Mesendoderm (in vitro differentiated cells): Measurements from ENCODE around the gene CALN1.
A peak's percentile ranks its signal among the peaks of the same experiment; 100 is the strongest.

Source experiments
- DNase-seq: peaks from one replicate; pipeline ENCODE4 v3.0.0; 2013
- H2AK5ac ChIP-seq: 2 replicates; pipeline ENCODE4 v1.6.1; 2013; ENCODE audit warnings: low read length, inconsistent platforms
- H2BK120ac ChIP-seq: 2 replicates; pipeline ENCODE4 v1.6.1; 2013; ENCODE audit warnings: low read depth, mild to moderate bottlenecking, low read length, moderate library complexity, mixed read lengths
- H2BK15ac ChIP-seq: replicated peaks from 2 replicates; pipeline ENCODE4 v1.6.1; 2013; ENCODE audit warnings: low read depth, mild to moderate bottlenecking, moderate library complexity
- H2BK5ac ChIP-seq: 2 replicates; pipeline ENCODE4 v1.6.1; 2013; ENCODE audit warnings: low read length, inconsistent platforms
- H3K18ac ChIP-seq: 2 replicates; pipeline ENCODE4 v1.6.1; 2013; ENCODE audit warnings: mild to moderate bottlenecking, low read length, mixed read lengths
- H3K23ac ChIP-seq: one replicate; pipeline ENCODE4 v1.6.1; 2013; ENCODE audit warnings: low read length
- H3K27ac ChIP-seq: 2 replicates; pipeline ENCODE4 v1.5.1; 2013; ENCODE audit warnings: low read depth, mild to moderate bottlenecking, inconsistent platforms, low read length, moderate library complexity
- H3K27me3 ChIP-seq: 2 replicates; pipeline ENCODE4 v1.6.1; 2013; ENCODE audit warnings: low read length, control low read depth, mild to moderate bottlenecking, inconsistent platforms; ENCODE audit not compliant: insufficient read depth, poor library complexity
- H3K36me3 ChIP-seq: 2 replicates; pipeline ENCODE4 v1.6.1; 2013; ENCODE audit warnings: low read length, inconsistent platforms; ENCODE audit not compliant: control insufficient read depth, insufficient read depth
- H3K4ac ChIP-seq: one replicate; pipeline ENCODE4 v1.6.1; 2013; ENCODE audit warnings: low read depth, mild to moderate bottlenecking, low read length, moderate library complexity
- H3K4me1 ChIP-seq: 2 replicates; pipeline ENCODE4 v1.6.1; 2013; ENCODE audit warnings: low read depth, low read length, inconsistent platforms; ENCODE audit not compliant: control insufficient read depth
- H3K4me2 ChIP-seq: 2 replicates; pipeline ENCODE4 v1.6.1; 2013; ENCODE audit warnings: low read length
- H3K4me3 ChIP-seq: 2 replicates; pipeline ENCODE4 v1.5.1; 2013; ENCODE audit warnings: mild to moderate bottlenecking, low read length
- H3K56ac ChIP-seq: one replicate; pipeline ENCODE4 v1.6.1; 2013; ENCODE audit warnings: low read length
- H3K79me1 ChIP-seq: 2 replicates; pipeline ENCODE4 v1.6.1; 2013; ENCODE audit warnings: low read length, inconsistent platforms
- H3K79me2 ChIP-seq: 2 replicates; pipeline ENCODE4 v1.6.1; 2013; ENCODE audit warnings: mild to moderate bottlenecking, low read length; ENCODE audit not compliant: control insufficient read depth, insufficient read depth
- H3K9ac ChIP-seq: 2 replicates; pipeline ENCODE4 v1.6.1; 2013; ENCODE audit warnings: low read length, inconsistent platforms
- H4K5ac ChIP-seq: one replicate; pipeline ENCODE4 v1.6.1; 2013; ENCODE audit warnings: low read length
- H4K8ac ChIP-seq: one replicate; pipeline ENCODE4 v1.6.1; 2013; ENCODE audit warnings: low read depth, mild to moderate bottlenecking, control low read depth, low read length, moderate library complexity
- WGBS: extraction: QIAGEN DNeasy Blood & Tissue Kit; methylation state at CpG from one replicate; pipeline ENCODE4 v1.1.7; 2013; ENCODE audit warnings: low lambda C conversion rate, missing lambda C conversion rate; ENCODE audit not compliant: insufficient coverage; ENCODE audit errors: extremely low coverage; 5-methylcytosine and 5-hydroxymethylcytosine counted together

Gene CALN1

DNA sequence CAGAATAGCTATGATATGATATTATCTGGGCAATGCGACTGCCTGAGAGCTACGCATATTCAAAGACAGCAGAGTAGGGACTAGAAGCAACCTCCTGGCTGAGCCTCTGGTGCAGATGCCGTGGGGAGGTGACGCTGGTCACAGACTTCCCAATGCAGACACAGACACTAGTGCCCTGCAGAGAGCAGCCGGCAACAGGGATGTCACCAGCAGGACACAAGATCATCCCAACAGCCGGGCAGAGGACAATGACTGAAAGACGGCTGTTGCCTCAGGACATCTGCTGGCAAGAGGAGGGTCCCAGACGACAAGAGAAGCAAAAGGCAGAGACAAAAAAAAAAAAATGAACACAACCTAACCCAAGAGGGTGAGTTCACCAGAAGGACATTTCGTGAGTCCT lies 104.6 kb downstream of the CALN1 start:
- no peak overlapping the region for H2BK15ac ChIP-seq
- no peaks in the 10 kb centered on the region for H3K27me3 ChIP-seq
- no peak overlapping the region for H3K56ac ChIP-seq
- H3K36me3 ChIP-seq, result no peaks in the 10 kb centered on the region
- no peak overlapping the region for H2BK5ac ChIP-seq
- no peak overlapping the region for H4K5ac ChIP-seq
- H3K18ac ChIP-seq, result no peak overlapping the region
- no CpG with 5 or more reads among the region's 9 CpGs for WGBS
- DNase-seq, result peak; percentile 16
- H3K79me1 ChIP-seq, result no peaks in the 10 kb centered on the region
- H3K9ac ChIP-seq, result no peak overlapping the region
- no peak overlapping the region for H3K27ac ChIP-seq
- H3K4ac ChIP-seq, result no peak overlapping the region
- no peak overlapping the region for H3K4me3 ChIP-seq
- H3K4me1 ChIP-seq, result no peaks in the 10 kb centered on the region
- H3K79me2 ChIP-seq, result no peaks in the 10 kb centered on the region
- H2AK5ac ChIP-seq, result no peak overlapping the region
- no peak overlapping the region for H3K4me2 ChIP-seq
- no peak overlapping the region for H4K8ac ChIP-seq
- no peak overlapping the region for H3K23ac ChIP-seq
- H2BK120ac ChIP-seq, result no peak overlapping the region

- H3K56ac ChIP-seq, result no peak overlapping the region
- H3K4ac ChIP-seq, result no peak overlapping the region
- no peak overlapping the region for H4K8ac ChIP-seq
- H3K27me3 ChIP-seq, result no peaks in the 10 kb centered on the region
- no peak overlapping the region for H4K5ac ChIP-seq
- no peaks in the 10 kb centered on the region for H3K79me1 ChIP-seq
- H2BK120ac ChIP-seq, result no peak overlapping the region
- H3K4me2 ChIP-seq, result no peak overlapping the region
- no peak overlapping the region for H3K27ac ChIP-seq
- H3K79me2 ChIP-seq, result no peaks in the 10 kb centered on the region
- H3K18ac ChIP-seq, result no peak overlapping the region
- H3K4me3 ChIP-seq, result no peak overlapping the region
- H3K36me3 ChIP-seq, result no peaks in the 10 kb centered on the region
- H3K4me1 ChIP-seq, result no peaks in the 10 kb centered on the region
- no peak overlapping the region for H3K9ac ChIP-seq
- no CpG with 5 or more reads among the region's 1 CpG for WGBS
- H2AK5ac ChIP-seq, result no peak overlapping the region
- H2BK5ac ChIP-seq, result no peak overlapping the region
- DNase-seq, result no peak
- H3K23ac ChIP-seq, result no peak overlapping the region
- H2BK15ac ChIP-seq, result no peak overlapping the region
Measured at GRCh38 chr7:72298912-72299311, 113.2 kb downstream of the CALN1 start.

DNA sequence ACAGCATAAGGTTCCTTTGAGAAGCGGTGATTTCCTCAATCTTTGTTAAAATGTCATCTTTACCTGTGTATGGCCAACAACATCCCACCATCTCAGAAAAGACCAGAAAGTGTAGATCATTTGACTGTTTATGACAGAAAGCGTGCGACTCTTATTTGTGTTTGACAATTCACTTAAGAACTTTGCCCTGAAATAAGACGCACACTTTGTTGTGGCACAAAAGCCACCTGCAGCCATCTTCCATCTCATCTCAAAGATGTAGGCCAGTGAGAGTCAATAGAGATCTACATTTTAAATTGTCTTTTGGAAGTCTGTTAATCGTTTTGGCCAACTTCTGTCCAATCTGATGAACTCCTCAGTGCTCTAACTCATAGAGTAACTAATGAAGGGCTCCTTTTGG lies 114.0 kb downstream of the CALN1 start:
- Histone ChIP-seq H3K36me3 (no peaks in the 10 kb centered on the region), H3K79me2 (no peaks in the 10 kb centered on the region), H4K8ac (no peak overlapping the region), H3K27ac (no peak overlapping the region), H2BK15ac (no peak overlapping the region), H3K27me3 (no peaks in the 10 kb centered on the region), H3K79me1 (no peaks in the 10 kb centered on the region), H3K56ac (no peak overlapping the region), H2BK5ac (no peak overlapping the region), H3K4me1 (no peaks in the 10 kb centered on the region), H3K18ac (no peak overlapping the region), H2AK5ac (no peak overlapping the region), H4K5ac (no peak overlapping the region), H3K4me2 (no peak overlapping the region), H2BK120ac (no peak overlapping the region), H3K4ac (no peak overlapping the region), H3K9ac (no peak overlapping the region), H3K4me3 (no peak overlapping the region), H3K23ac (no peak overlapping the region)
- DNase-seq, result no peak
- WGBS, result no CpG with 5 or more reads among the region's 5 CpGs

DNA sequence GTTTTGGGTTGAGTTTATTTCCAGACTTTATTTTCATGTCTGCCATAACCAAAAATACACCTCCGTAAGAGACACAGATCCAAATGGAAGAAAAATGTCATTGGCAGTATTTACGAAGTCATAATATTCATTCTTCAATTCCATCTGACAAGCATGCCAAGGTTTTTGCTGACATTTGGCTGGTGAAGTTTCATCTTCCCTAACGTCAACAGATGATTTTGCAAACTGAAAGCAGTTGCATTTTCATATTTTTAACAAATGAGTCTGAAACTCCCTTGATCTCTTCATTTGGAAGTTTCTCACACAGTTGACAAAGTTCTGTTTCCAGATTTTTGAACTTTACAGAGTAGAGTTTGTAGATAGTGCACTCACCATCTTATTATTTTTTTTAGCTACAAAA lies 114.5 kb downstream of the CALN1 start:
- Histone ChIP-seq H3K56ac (no peak overlapping the region), H3K4me1 (no peaks in the 10 kb centered on the region), H3K79me1 (no peaks in the 10 kb centered on the region), H3K4me2 (no peak overlapping the region), H3K4ac (no peak overlapping the region), H3K23ac (no peak overlapping the region), H2BK120ac (no peak overlapping the region), H4K5ac (no peak overlapping the region), H3K27ac (no peak overlapping the region), H2BK15ac (no peak overlapping the region), H3K36me3 (no peaks in the 10 kb centered on the region), H3K79me2 (no peaks in the 10 kb centered on the region), H3K18ac (no peak overlapping the region), H2AK5ac (no peak overlapping the region), H3K4me3 (no peak overlapping the region), H2BK5ac (no peak overlapping the region), H3K27me3 (no peaks in the 10 kb centered on the region), H4K8ac (no peak overlapping the region), H3K9ac (no peak overlapping the region)
- DNase-seq, result no peak
- WGBS, result no CpG with 5 or more reads among the region's 3 CpGs

DNA sequence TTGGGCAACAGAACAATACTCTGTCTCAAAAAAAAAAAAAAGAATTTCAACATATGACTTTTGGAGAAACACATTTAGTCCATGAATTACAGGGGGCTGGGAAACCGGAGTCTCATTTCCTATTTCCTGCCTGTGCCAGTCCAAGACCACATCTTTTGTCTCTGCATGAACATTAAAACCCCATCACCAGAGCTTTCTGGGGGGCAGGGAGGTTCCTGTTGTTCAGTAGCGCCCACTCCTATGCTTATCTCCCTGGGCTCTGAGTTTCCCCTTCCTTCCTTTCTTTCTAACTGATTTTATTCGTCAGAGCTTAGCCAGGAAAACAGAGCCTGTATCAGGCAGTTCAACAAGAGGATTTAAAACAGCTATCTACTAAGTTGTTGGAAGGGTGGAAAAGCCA lies 119.3 kb downstream of the CALN1 start:
- H3K36me3 ChIP-seq, result no peaks in the 10 kb centered on the region
- H2BK5ac ChIP-seq, result no peak overlapping the region
- peaks cover 2% of the 10 kb centered on the region for H3K79me1 ChIP-seq
- no peak overlapping the region for H2BK15ac ChIP-seq
- H3K56ac ChIP-seq, result no peak overlapping the region
- no peak overlapping the region for H3K27ac ChIP-seq
- H3K23ac ChIP-seq, result no peak overlapping the region
- peak overlapping the region; percentile 60 for H3K18ac ChIP-seq
- no peaks in the 10 kb centered on the region for H3K79me2 ChIP-seq
- no peak overlapping the region for H2AK5ac ChIP-seq
- H2BK120ac ChIP-seq, result no peak overlapping the region
- H3K4me3 ChIP-seq, result no peak overlapping the region
- peak; percentile 16 for DNase-seq
- no peak overlapping the region for H3K4me2 ChIP-seq
- H4K8ac ChIP-seq, result no peak overlapping the region
- WGBS, result no CpG with 5 or more reads among the region's 3 CpGs
- H3K4ac ChIP-seq, result no peak overlapping the region
- no peak overlapping the region for H3K9ac ChIP-seq
- no peak overlapping the region for H4K5ac ChIP-seq
- H3K27me3 ChIP-seq, result no peaks in the 10 kb centered on the region
- H3K4me1 ChIP-seq, result no peaks in the 10 kb centered on the region

GRCh38 chr7:72292118-72292517 lies 120.0 kb downstream of the CALN1 start:
- Histone ChIP-seq H3K18ac (no peak overlapping the region), H3K9ac (no peak overlapping the region), H3K23ac (no peak overlapping the region), H2BK120ac (no peak overlapping the region), H3K4me1 (no peaks in the 10 kb centered on the region), H4K5ac (no peak overlapping the region), H3K4me2 (no peak overlapping the region), H2AK5ac (no peak overlapping the region), H4K8ac (no peak overlapping the region), H3K36me3 (no peaks in the 10 kb centered on the region), H3K79me2 (no peaks in the 10 kb centered on the region), H3K79me1 (peaks cover 2% of the 10 kb centered on the region), H2BK5ac (no peak overlapping the region), H3K27ac (no peak overlapping the region), H3K4me3 (no peak overlapping the region), H3K27me3 (no peaks in the 10 kb centered on the region), H3K56ac (no peak overlapping the region), H2BK15ac (no peak overlapping the region), H3K4ac (no peak overlapping the region)
- peak; percentile 22 for DNase-seq
- no CpG with 5 or more reads among the region's 3 CpGs for WGBS
